Heart right ventricle (tissue), 16 donors: Measurements from ENCODE around the gene KCNK2. TPM values are rescaled to one million over a fixed set of nuclear protein-coding genes. Genes with fewer than 3 reads are reported as not detected.
A peak's percentile ranks its signal among the peaks of the same experiment; 100 is the strongest.

Source experiments
- ATAC-seq, 8 donors: fragments of 200-7000 bp; cut with Tn5 transposase; one replicate each; pipeline ENCODE4 v1.9.1; 2020; ENCODE audit warnings: mild to moderate bottlenecking in 8 of 8, moderate library complexity in 8 of 8, moderate number of reproducible peaks in 1 of 8
- DNase-seq, 2 donors: peaks; one replicate each; pipeline ENCODE4 v3.0.0-alpha.2; 2020
- H3K27ac ChIP-seq, 10 donors: fragments of 200-600 bp; sonication (generic) in 2 of 10; one replicate each; pipeline versions ENCODE4 v1.5.0 to v1.8.0; 2020 to 2022; ENCODE audit warnings: mild to moderate bottlenecking in 3 of 10
- H3K27me3 ChIP-seq, 7 donors: fragments of 200-600 bp; one replicate each; pipeline ENCODE4 v1.8.0; 2021 to 2022; ENCODE audit warnings: mild to moderate bottlenecking in 2 of 7
- H3K36me3 ChIP-seq, 9 donors: fragments of 200-600 bp; sonication (generic) in 1 of 9; one replicate each; pipeline versions ENCODE4 v1.5.0 to v1.8.0; 2020 to 2022; ENCODE audit warnings: mild to moderate bottlenecking in 2 of 9
- H3K4me1 ChIP-seq, 9 donors: fragments of 200-600 bp; sonication (generic) in 1 of 9; one replicate each; pipeline versions ENCODE4 v1.5.0 to v1.8.0; 2020 to 2022; ENCODE audit warnings: mild to moderate bottlenecking in 4 of 9
- H3K4me3 ChIP-seq, 10 donors: fragments of 200-600 bp; sonication (generic) in 2 of 10; one replicate each; pipeline versions ENCODE4 v1.5.0 to v1.8.0; 2020 to 2022; ENCODE audit warnings: mild to moderate bottlenecking in 7 of 10, moderate library complexity in 2 of 10
- H3K9me3 ChIP-seq, 11 donors: fragments of 200-600 bp in 10 of 11; sonication (generic) in 2 of 11; one replicate each; pipeline versions ENCODE4 v1.5.0 to v1.8.0; 2013 to 2022; ENCODE audit warnings: mild to moderate bottlenecking in 2 of 11, control low read depth in 1 of 11, moderate library complexity in 1 of 11
- CTCF ChIP-seq, 9 donors: fragments of 200-600 bp; sonication (generic) in 2 of 9; IDR thresholded peaks; one replicate each; pipeline versions ENCODE4 v1.5.0 to v1.8.0; 2021 to 2022; ENCODE audit warnings: antibody characterized with exemption in 9 of 9, mild to moderate bottlenecking in 5 of 9, moderate library complexity in 1 of 9
- WGBS, 2 donors: extraction: QIAGEN DNeasy Blood & Tissue Kit; methylation state at CpG; one replicate each; pipeline ENCODE4 v1.1.7; 2013; ENCODE audit warnings: inconsistent platforms in 1 of 2; 5-methylcytosine and 5-hydroxymethylcytosine counted together
- intact Hi-C, 10 donors: fragments of 100-400 bp; cut with DNase I; formaldehyde crosslinking; loops; one replicate each; pipeline versions ENCODE4 v1.11.1 to v1.14.2; 2022
- long read RNA-seq, 3 donors: library from polyadenylated mRNA; unstranded; transcript quantifications; one replicate each; pipeline ENCODE4 v2.0.0, GENCODE V29; 2020 to 2021
- polyA plus RNA-seq, 2 donors: library from polyadenylated mRNA; stranded (reverse); fragments of 200-250 nt; gene quantifications; one replicate each; pipeline ENCODE4 v1.2.3, GENCODE V29; 2013
- total RNA-seq, 10 donors: library from RNA; stranded (reverse); fragmentation: NEBNext Ultra II Directional in 3 of 10; extraction: Animal tissue kit (Norgen Biotek cat#: 25700) in 3 of 10; gene quantifications; one replicate each; pipeline versions ENCODE4 v1.2.1 to v1.2.4, GENCODE V29; 2021 to 2023
- donor health status: Arrhythmogenic right ventricular cardiomyopathy.
- donor health status: ischemic (EF 13 %, LVEDD 7.1; RV severe dilation, severe dysfunction).
- donor health status: healthy with polysubstance abuse.
- donor health status: DM: no; HTN: yes; CAD: no.
- donor health status: DM: no; HTN: no; CAD: no.
- donor health status: ischemic (EF 25% LVEDD 6.9; RV normal size, moderate dysfunction).
- donor health status: ischemic (EF 25% LVEDD 5.7; RV mildly dilated, moderate dysfunction).
- donor health status: healthy.
- donor health status: DM: yes; HTN: yes; CAD: no.
- donor health status: Ischemic cardiomyopathy.
- donor health status: ischemic (EF 35%, LVEDD 5.7; RV mildly dilated, moderate dysfunction).
- donor health status: nonischemic (EF 11% LVEDD 7.7; RV severe dilation, severe dysfunction).
- donor health status: DM: yes; HTN: yes; CAD: no.
- donor health status: PGD.
- donor health status: ischemic (EF 29% LVEDD 5.4; RV normal size, mild dysfunction).
- donor health status: nonischemic (EF 23%, LVEDD 6.1; RV moderate dilation, normal function).

KCNK2 gene, protein sequence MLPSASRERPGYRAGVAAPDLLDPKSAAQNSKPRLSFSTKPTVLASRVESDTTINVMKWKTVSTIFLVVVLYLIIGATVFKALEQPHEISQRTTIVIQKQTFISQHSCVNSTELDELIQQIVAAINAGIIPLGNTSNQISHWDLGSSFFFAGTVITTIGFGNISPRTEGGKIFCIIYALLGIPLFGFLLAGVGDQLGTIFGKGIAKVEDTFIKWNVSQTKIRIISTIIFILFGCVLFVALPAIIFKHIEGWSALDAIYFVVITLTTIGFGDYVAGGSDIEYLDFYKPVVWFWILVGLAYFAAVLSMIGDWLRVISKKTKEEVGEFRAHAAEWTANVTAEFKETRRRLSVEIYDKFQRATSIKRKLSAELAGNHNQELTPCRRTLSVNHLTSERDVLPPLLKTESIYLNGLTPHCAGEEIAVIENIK
- total RNA-seq: under 1 TPM in 5 of 10 donors, not detected in 5; 0.26 to 0.79 (median 0.27) TPM
- under 1 TPM; 0.06 to 0.15 TPM for polyA plus RNA-seq
- long read RNA-seq, donor 1: 0 reads
- long read RNA-seq, donor 2, partial matches to known transcripts: 0 of 1 reads
- long read RNA-seq, donor 2, other reads (novel, unspliced or antisense): 0 of 1 reads
- long read RNA-seq, donor 3: 0 reads

DNA sequence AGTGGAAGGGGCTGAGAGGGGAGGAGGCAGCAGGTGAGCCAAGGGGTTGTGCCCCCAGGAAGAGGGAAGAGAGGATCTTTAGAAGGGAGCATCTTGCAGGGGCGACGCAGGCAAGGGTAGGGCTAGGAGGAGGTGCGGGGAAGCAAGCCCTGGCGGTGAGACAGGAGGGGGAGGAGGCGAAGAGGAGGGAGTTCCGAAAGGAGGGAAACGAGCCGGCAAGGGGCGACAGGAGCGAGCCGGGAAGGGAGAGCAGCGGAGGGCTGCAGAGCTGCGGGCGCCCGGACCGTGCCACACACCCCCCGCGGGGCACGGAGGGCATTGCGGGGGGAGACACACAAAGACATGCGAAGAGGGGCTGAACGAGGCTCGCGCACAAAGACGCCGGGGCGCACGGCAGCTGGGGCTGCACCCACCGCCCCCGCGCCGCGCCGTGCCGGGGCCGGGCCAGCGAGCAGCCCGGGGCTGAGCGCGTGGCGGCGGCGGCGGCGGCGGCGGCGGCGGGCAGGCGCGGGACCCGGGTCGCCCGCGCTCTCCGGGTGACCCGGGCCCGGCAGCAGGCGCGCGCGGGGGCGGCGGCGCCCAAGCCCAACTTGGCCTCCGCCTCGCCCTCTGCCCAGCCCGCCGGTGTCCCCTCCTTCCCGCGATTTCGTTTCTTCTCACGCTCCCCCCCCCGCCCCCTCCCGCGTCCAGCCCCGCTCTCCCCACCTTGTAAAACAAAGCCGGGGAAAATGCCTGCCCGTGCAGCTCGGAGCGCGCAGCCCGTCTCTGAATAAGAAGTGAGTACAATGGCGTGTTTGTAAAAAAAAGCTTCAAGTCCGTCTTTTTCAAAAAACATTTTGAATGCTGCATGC is at the start of gene KCNK2:
KCNK2 (plus strand) TSS at position 206 of the 851 bp plus-strand sequence. CDS start 649 bp downstream, outside the sequence.
- DNase-seq (no peak), ATAC-seq (peak in 1 of 8 donors; percentile 38)
- Histone ChIP-seq H3K4me1 (peaks cover 0 to 9% (median 5%) of the 10 kb centered on the region in 9 donors), H3K9me3 (no peaks in the 10 kb centered on the region), H3K4me3 (peak within 1 kb of the TSS; percentile 14 to 48 (median 39)), H3K27ac (no peak within 1 kb of the TSS), H3K36me3 (no peaks in the 10 kb centered on the region), H3K27me3 (peaks cover 0 to 73% (median 64%) of the 10 kb centered on the region in 7 donors)
- WGBS, 2 donors: 1% methylated on average over 42 to 83 of the region's 85 CpGs
- no peak for TF ChIP-seq CTCF (IDR thresholded peaks at IDR 0.05)
- intact Hi-C loops: no loop called here

GRCh38 chr1:215032911-215033526 is 49.5 kb upstream of the KCNK2 start:
- intact Hi-C loops: no loop called here
- H3K27ac ChIP-seq: no peak overlapping the region
- no peaks in the 10 kb centered on the region for H3K9me3 ChIP-seq
- H3K36me3 ChIP-seq: no peaks in the 10 kb centered on the region
- DNase-seq (no peak), ATAC-seq (no peak)
- WGBS, 2 donors: 90 to 92% methylated on average over 1 of the region's 1 CpG
- no peak overlapping the region for H3K4me3 ChIP-seq
- no peaks in the 10 kb centered on the region for H3K4me1 ChIP-seq
- no peak for TF ChIP-seq CTCF (IDR thresholded peaks at IDR 0.05)
- H3K27me3 ChIP-seq: peaks cover 0 to 3% (median 0%) of the 10 kb centered on the region in 7 donors

- Histone ChIP-seq H3K9me3 (peaks cover 0 to 6% (median 0%) of the 10 kb centered on the region in 11 donors), H3K27me3 (peaks cover 0 to 5% (median 0%) of the 10 kb centered on the region in 7 donors), H3K4me1 (no peaks in the 10 kb centered on the region), H3K27ac (no peak overlapping the region), H3K36me3 (no peaks in the 10 kb centered on the region), H3K4me3 (no peak overlapping the region)
- intact Hi-C loops: no loop called here
- DNase-seq: no peak
- no peak for TF ChIP-seq CTCF (IDR thresholded peaks at IDR 0.05)
- no peak for ATAC-seq
- WGBS, 2 donors: 68 to 73% methylated on average over 2 of the region's 2 CpGs
Measured at GRCh38 chr1:215040190-215040589, 42.3 kb upstream of the KCNK2 start.

DNA sequence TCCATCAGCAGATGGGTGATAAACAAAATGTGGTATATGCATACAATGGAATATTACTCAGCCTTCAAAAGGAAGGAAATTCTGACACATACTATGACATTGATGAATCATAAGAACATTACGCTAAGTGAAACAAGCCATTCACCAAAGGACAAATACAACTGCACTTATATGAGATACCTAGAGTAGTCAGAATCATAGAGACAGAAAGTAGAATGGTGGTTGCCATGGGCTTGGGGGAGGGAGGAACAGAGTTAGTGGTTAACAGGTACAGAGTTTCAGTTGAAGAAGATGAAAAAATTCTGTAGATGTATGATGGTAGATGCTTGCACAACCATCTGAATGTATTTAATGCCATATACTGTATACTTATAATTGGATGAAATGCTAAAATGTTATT is 39.1 kb upstream of the KCNK2 start:
- no peaks in the 10 kb centered on the region for H3K4me1 ChIP-seq
- H3K9me3 ChIP-seq: peaks cover 0 to 6% (median 0%) of the 10 kb centered on the region in 11 donors
- 93 to 98% methylated on average over 1 of the region's 1 CpG for WGBS, 2 donors
- no peaks in the 10 kb centered on the region for H3K27me3 ChIP-seq
- no peak for TF ChIP-seq CTCF (IDR thresholded peaks at IDR 0.05)
- intact Hi-C loops: no loop called here
- no peak overlapping the region for H3K4me3 ChIP-seq
- no peak for DNase-seq
- H3K36me3 ChIP-seq: no peaks in the 10 kb centered on the region
- H3K27ac ChIP-seq: no peak overlapping the region
- no peak for ATAC-seq
